NCI-H345 treated with DMSO at 0.1 percent for 48 hours (cell line): ENCODE measurements around the gene EIF2A.
"Not testable (repeated sequence)": the region's sequence is repeated elsewhere in the genome, so short reads cannot be mapped to it uniquely, and the experiment has no call there.

Experiments used
- DNase-seq: peaks from one replicate; lab custom pipeline; 2025; ENCODE audit not compliant: unreplicated experiment; lab: John Stamatoyannopoulos, UW

The EIF2A gene

GRCh38 chr3:150546226-150547044 is at the start of gene EIF2A, which contains the start of gene SERP1:
EIF2A (plus strand) TSS chr3:150546787; CDS start chr3:150546803, 16 bp downstream.
SERP1 (minus strand) TSS chr3:150546496; CDS start chr3:150546135, 361 bp downstream.
- DNase-seq, result peak; percentile 92

DNA sequence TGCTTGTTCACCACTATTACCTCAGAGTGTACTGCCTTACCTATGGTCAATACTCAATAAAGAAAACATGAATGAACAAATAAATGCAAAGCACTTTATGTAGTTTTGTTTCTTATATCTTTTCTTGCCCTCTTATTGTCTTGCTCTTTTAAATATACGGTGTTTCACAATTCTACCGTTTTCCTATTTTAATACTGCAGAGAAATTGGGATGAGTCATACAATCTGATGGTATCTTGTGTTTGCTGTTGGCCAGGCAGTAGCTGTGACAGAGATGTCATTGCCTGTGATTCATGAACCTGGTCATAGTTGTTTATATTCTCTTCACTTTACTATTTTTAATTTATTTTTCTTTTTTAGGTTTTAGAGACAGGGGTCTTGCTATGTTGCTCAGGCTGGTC is 48.6 kb upstream of the EIF2A start:
- no peak for DNase-seq

GRCh38 chr3:150500960-150501359 is 45.6 kb upstream of the EIF2A start:
- DNase-seq, result not testable (repeated sequence)

DNA sequence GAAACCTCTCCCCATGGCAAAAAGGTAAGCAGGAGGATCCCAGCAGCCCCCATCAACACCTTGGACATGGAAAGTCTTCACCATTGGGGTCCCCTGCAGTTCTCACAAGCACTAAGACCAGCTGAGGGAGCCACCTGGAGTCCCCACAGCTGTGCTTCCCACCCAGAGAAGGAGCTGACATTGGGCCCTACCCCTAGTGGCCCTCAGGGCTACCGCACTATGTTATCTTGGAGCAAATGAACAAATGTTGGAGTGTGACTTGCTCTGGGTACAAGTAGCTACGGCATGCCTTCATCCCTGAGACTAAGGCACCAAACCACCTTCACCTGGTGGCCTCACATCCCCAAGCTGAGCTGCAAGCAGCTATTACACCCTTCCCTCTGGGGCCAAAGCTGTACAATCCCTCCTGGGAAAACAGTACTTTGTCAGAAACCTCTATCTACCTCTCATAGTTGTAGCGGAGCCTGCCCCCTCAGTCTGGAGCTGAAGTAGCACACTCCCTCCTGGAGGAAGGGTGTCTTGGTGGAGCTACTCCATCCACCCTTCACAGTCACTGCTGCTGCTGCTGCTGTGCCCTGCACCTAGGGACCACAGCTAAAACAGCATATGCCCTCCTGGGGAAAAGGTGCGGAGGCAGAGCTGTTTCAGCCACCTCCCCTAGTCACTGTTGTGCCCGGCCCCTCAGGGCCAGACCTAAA is 43.0 kb upstream of the EIF2A start:
- no peak for DNase-seq

DNA sequence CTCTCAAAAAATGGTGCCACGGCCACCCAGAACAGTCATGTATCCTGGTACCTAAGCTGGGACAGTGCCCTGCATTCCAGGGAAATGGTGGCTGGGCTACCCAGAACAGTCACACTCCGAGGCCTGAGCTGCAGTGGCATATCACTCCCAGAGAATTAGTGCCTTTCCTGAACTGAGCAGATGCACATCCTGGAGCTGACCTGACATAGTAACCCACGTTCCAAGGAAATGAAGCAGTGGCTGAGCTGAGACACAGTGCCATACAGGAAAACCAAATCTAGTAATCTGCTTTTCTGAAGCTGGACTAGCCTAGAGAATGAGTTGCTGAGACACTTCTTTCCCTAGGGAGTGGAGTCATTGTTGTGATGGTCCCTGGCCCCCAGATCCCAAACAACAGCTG is 42.1 kb upstream of the EIF2A start:
- no peak for DNase-seq

DNA sequence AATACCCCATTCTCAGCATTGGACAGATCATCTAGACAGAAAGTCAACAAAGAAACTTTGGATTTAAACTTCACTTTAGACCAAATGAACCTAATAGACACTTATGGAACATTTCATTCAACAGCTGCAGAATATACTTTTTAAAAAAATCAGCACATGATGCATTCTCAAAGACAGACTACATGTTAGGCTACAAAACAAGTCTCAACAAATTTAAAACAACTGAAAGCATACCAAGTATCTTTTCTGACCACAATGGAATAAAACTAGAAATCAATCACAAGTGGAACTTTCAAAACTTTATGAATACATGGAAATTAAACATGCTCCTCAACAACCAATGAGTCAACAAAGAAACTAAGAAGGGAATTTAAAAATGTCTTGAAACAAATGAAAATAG is 38.2 kb upstream of the EIF2A start:
- no peak for DNase-seq

DNA sequence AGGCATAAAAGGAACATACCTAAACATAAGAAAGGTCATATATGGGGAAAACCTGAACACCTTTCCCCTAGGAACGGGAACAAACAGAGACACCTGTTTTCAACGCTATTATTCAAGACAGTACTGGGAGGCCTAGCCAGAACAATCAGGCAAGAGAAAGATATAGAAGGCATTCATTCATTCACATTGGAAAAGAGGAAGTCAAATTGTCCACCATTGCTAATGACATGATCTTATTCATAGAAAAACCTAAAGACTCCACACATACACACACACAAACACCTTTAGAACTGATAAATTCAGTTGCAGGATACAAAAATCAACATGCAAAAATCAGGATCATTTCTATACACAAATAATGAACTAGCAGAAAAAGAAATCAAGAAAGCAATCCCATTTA is 36.8 kb upstream of the EIF2A start:
- DNase-seq, result no peak

GRCh38 chr3:150511122-150511821 is 35.3 kb upstream of the EIF2A start:
- no peak for DNase-seq

DNA sequence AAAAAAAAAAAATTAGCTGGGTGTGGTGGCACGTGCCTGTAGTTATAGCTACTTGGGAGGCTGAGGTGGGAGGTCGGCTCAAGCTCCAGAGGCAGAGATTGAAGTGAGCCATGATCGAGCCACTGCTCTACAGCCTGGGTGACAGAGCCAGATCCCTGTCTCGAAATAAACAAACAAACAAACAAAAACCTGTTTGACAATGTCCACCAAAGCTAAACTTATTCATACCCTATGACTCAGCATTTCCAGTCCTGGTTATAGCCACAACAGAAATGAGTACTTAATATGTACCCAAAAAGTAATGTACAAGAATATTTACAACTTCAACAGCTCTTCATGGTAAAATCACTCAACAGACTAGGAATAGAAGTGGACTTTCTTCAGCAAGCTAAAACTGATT is 31.4 kb upstream of the EIF2A start:
- DNase-seq, result no peak

DNA sequence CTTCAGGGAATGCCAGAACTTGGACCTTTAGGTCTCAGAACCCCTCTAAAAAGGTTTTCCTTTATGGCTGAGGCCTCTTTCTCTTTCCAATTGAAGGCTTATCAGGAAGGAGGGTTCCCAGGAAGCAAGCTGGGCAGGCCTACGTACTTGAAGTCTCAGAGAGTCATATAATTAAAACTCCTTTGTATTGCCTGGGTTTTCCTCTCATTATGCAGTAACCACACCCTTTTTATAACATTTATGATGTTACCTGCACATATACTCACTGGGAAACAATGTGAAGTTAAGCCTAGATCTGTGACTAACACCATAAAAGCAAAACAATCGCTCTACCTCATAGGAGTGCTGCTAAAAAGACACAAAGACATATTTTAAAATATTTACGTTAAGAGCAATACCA is 27.6 kb upstream of the EIF2A start:
- no peak for DNase-seq

DNA sequence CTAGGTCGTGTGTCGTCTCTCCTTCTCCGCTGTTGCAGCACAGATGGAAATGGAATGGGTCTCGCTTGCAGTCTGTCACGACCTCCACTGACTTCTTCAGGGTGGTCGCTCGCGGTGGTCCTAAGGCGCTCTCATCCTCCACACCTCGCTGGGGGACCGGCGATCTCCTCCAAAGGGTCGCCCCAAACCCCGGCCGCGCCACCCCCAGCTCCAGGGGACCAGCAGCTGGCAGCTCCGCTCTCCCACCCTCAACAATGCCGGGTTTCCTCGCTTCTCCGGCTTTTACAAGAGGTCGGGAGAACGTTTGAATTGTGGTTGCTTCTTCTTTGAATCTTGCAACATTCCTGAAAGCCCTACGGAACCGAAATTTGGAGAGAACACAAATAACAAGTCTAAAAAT is 26.2 kb upstream of the EIF2A start:
- DNase-seq, result no peak

DNA sequence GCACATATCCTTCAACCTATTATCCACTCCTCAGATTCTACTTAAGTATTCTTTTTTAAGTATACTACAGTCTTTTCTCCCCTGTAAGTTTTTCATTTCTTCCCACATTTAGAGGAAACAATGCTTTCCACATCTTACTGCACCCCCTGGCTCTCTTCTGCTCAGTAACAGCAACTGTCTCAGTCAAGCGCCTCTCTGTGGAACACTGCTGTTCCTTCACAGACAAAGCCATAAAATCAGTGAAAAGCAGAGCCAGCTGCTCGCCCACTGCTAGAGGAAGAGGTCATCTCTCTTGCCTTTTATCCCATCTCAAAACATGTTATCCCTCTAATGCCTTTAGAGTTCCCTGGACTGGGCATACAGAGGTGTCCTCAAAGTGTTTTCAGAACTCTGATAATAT is 25.1 kb upstream of the EIF2A start:
- DNase-seq, result no peak

GRCh38 chr3:150523538-150523937 is 23.0 kb upstream of the EIF2A start:
- DNase-seq, result no peak

GRCh38 chr3:150527464-150528255 is 18.9 kb upstream of the EIF2A start:
- DNase-seq, result no peak

GRCh38 chr3:150528354-150528797 is 18.2 kb upstream of the EIF2A start:
- no peak for DNase-seq

DNA sequence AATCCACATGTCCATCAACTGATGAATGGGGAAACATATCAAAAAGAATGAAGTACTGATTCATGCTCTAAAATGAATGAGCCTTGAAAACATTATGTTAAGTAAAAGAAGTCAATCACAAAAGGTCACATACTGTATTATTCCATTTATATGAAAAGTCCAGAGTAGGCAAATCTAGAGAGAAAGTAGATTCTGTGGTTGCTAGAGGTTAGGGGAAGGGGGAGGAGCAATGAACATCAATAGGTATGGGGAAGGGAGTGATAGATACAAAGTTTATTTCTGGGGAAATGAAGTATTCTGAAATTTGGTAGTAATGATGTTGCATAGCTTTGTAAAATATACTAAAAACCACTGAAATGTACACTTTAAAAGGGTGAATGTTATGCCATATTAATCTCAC is 14.8 kb upstream of the EIF2A start:
- DNase-seq, result no peak

- peak; percentile 20 for DNase-seq
Observed at GRCh38 chr3:150535204-150535603, 11.4 kb upstream of the EIF2A start.

GRCh38 chr3:150538324-150539208 is 8.0 kb upstream of the EIF2A start:
- no peak for DNase-seq

DNA sequence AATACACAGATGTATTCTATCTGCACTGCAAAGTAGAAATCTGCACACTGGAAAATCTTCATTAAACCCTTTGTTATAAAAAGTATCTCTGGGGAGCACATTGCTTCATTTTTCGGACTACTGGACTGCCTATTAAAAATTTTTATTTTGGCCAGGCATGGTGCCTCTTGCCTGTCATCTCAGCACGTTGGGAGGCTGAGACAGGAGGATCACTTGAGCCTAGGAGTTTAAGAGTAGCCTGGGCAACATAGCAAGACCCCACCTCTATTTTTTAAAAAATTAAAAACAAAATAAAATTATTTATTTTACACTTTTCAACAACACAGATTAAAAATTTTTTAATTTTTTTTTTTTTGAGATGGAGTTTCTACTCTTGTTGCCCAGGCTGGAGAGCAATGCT is 6.3 kb upstream of the EIF2A start:
- no peak for DNase-seq

- no peak for DNase-seq
Observed at GRCh38 chr3:150540991-150541390, 5.6 kb upstream of the EIF2A start.
